Activated naive CD8-positive, alpha-beta T cell treated with anti-CD3 and anti-CD28 coated beads, Interleukin-2, amount 10 ng/mL, durations not matched to agents 7 days and 5 days (primary cell): ENCODE measurements around the gene NME4. TPM values are rescaled to one million over a fixed set of nuclear protein-coding genes. Genes with fewer than 3 reads are reported as not detected.
"Not testable (repeated sequence)": the region's sequence is repeated elsewhere in the genome, so short reads cannot be mapped to it uniquely, and the experiment has no call there.

Experiments used
- ATAC-seq: fragments of 150-1000 bp; cut with Tn5 transposase; one replicate; pipeline ENCODE4 v1.10.0; 2021; ENCODE audit warnings: low read depth, moderate library complexity
- POLR2A ChIA-PET: fragments of 350-600 bp; sonication (Branson Sonifier 250); formaldehyde crosslinking; loops from one replicate; lab custom pipeline; 2021; ENCODE audit warnings: antibody characterized with exemption; lab: Charles Lee
- DNase-seq: peaks from one replicate; pipeline ENCODE4 v3.0.0; 2021
- H3K27ac Mint-ChIP-seq: one replicate; pipeline ENCODE4 v1.8.0; 2022; ENCODE audit warnings: mild to moderate bottlenecking, mixed read lengths
- H3K27me3 Mint-ChIP-seq: one replicate; pipeline ENCODE4 v1.8.0; 2022; ENCODE audit warnings: mild to moderate bottlenecking, moderate library complexity, mixed read lengths
- H3K36me3 Mint-ChIP-seq: one replicate; pipeline ENCODE4 v1.8.0; 2021; ENCODE audit warnings: mild to moderate bottlenecking, mixed read lengths
- H3K4me1 Mint-ChIP-seq: one replicate; pipeline ENCODE4 v1.8.0; 2021; ENCODE audit warnings: mixed read lengths
- H3K4me3 Mint-ChIP-seq: one replicate; pipeline ENCODE4 v1.8.0; 2022; ENCODE audit warnings: mild to moderate bottlenecking, moderate library complexity, mixed read lengths
- H3K9me3 Mint-ChIP-seq: one replicate; pipeline ENCODE4 v1.8.0; 2021; ENCODE audit warnings: mixed read lengths
- total RNA-seq, 2 experiments: library from RNA; stranded (reverse); gene quantifications; one replicate each; pipeline ENCODE4 v1.2.3, GENCODE V29; 2021

NME4 gene
- total RNA-seq, 2 experiments from 2014 or later, result 8.2 to 8.8 TPM

- H3K36me3 Mint-ChIP-seq, result no peaks in the 10 kb centered on the region
- H3K27me3 Mint-ChIP-seq, result peaks cover 27% of the 10 kb centered on the region
- DNase-seq, result peak; percentile 36
- no peak for ATAC-seq
- peak overlapping the region; percentile 21 for H3K27ac Mint-ChIP-seq
- H3K4me1 Mint-ChIP-seq, result peaks cover 10% of the 10 kb centered on the region
- peak overlapping the region; percentile 89 for H3K4me3 Mint-ChIP-seq
- POLR2A ChIA-PET, result interaction anchor here (1.2 to 2.4 kb wide), 4 partner anchors 17 to 319 kb away, joined by 3 to 14 read pairs (median 8); partner anchors contain the start of genes PGAP6 and RAB11FIP3
- H3K9me3 Mint-ChIP-seq, result no peaks in the 10 kb centered on the region
Observed at GRCh38 chr16:400061-400591, 3.1 kb downstream of the NME4 start.

GRCh38 chr16:401468-402348, 4.7 kb downstream of the NME4 start, which contains the start of gene DECR2:
DECR2 (plus strand) TSS chr16:401885; CDS start chr16:401964, 79 bp downstream.
- DNase-seq, result peak; percentile 99
- peak; percentile 85 for ATAC-seq
- peaks cover 14% of the 10 kb centered on the region for H3K27me3 Mint-ChIP-seq
- no peaks in the 10 kb centered on the region for H3K36me3 Mint-ChIP-seq
- POLR2A ChIA-PET, result interaction anchor here (0.6 to 2.4 kb wide), 5 partner anchors 19 to 318 kb away, joined by 3 to 14 read pairs (median 7); partner anchors contain the start of genes MRPL28, PGAP6 and RAB11FIP3
- peak within 1 kb of the TSS; percentile 89 for H3K4me3 Mint-ChIP-seq
- H3K27ac Mint-ChIP-seq, result peak within 1 kb of the TSS; percentile 79
- no peaks in the 10 kb centered on the region for H3K9me3 Mint-ChIP-seq
- peaks cover 8% of the 10 kb centered on the region for H3K4me1 Mint-ChIP-seq

- no peaks in the 10 kb centered on the region for H3K36me3 Mint-ChIP-seq
- ATAC-seq (no peak), DNase-seq (no peak)
- no peak overlapping the region for H3K4me3 Mint-ChIP-seq
- POLR2A ChIA-PET, result no interaction called here
- H3K9me3 Mint-ChIP-seq, result no peaks in the 10 kb centered on the region
- no peak overlapping the region for H3K27ac Mint-ChIP-seq
- H3K27me3 Mint-ChIP-seq, result no peaks in the 10 kb centered on the region
- H3K4me1 Mint-ChIP-seq, result peaks cover 7% of the 10 kb centered on the region
Observed at GRCh38 chr16:404971-405486, 8.0 kb downstream of the NME4 start.

- DNase-seq (no peak), ATAC-seq (no peak)
- no peak overlapping the region for H3K4me3 Mint-ChIP-seq
- H3K4me1 Mint-ChIP-seq, result no peaks in the 10 kb centered on the region
- POLR2A ChIA-PET, result no interaction called here
- no peaks in the 10 kb centered on the region for H3K9me3 Mint-ChIP-seq
- H3K36me3 Mint-ChIP-seq, result no peaks in the 10 kb centered on the region
- no peaks in the 10 kb centered on the region for H3K27me3 Mint-ChIP-seq
- no peak overlapping the region for H3K27ac Mint-ChIP-seq
Observed at GRCh38 chr16:405548-406506, 8.8 kb downstream of the NME4 start.

GRCh38 chr16:407253-407652, 10.3 kb downstream of the NME4 start:
- ATAC-seq (no peak), DNase-seq (no peak)
- H3K4me3 Mint-ChIP-seq, result no peak overlapping the region
- H3K27me3 Mint-ChIP-seq, result no peaks in the 10 kb centered on the region
- H3K27ac Mint-ChIP-seq, result no peak overlapping the region
- no peaks in the 10 kb centered on the region for H3K36me3 Mint-ChIP-seq
- POLR2A ChIA-PET, result no interaction called here
- no peaks in the 10 kb centered on the region for H3K4me1 Mint-ChIP-seq
- no peaks in the 10 kb centered on the region for H3K9me3 Mint-ChIP-seq

GRCh38 chr16:410516-411178, 13.6 kb downstream of the NME4 start:
- no peaks in the 10 kb centered on the region for H3K36me3 Mint-ChIP-seq
- POLR2A ChIA-PET, result no interaction called here
- H3K4me3 Mint-ChIP-seq, result no peak overlapping the region
- DNase-seq (no peak), ATAC-seq (no peak)
- H3K27me3 Mint-ChIP-seq, result no peaks in the 10 kb centered on the region
- no peak overlapping the region for H3K27ac Mint-ChIP-seq
- H3K9me3 Mint-ChIP-seq, result no peaks in the 10 kb centered on the region
- no peaks in the 10 kb centered on the region for H3K4me1 Mint-ChIP-seq

- H3K36me3 Mint-ChIP-seq, result no peaks in the 10 kb centered on the region
- DNase-seq (no peak), ATAC-seq (no peak)
- H3K4me1 Mint-ChIP-seq, result no peaks in the 10 kb centered on the region
- H3K27me3 Mint-ChIP-seq, result no peaks in the 10 kb centered on the region
- POLR2A ChIA-PET, result no interaction called here
- no peaks in the 10 kb centered on the region for H3K9me3 Mint-ChIP-seq
- no peak overlapping the region for H3K27ac Mint-ChIP-seq
- H3K4me3 Mint-ChIP-seq, result no peak overlapping the region
Observed at GRCh38 chr16:411576-412265, 14.7 kb downstream of the NME4 start.

GRCh38 chr16:414395-415169, 17.6 kb downstream of the NME4 start:
- H3K4me1 Mint-ChIP-seq, result no peaks in the 10 kb centered on the region
- POLR2A ChIA-PET, result no interaction called here
- no peaks in the 10 kb centered on the region for H3K9me3 Mint-ChIP-seq
- no peaks in the 10 kb centered on the region for H3K27me3 Mint-ChIP-seq
- DNase-seq (no peak), ATAC-seq (no peak)
- no peaks in the 10 kb centered on the region for H3K36me3 Mint-ChIP-seq
- H3K27ac Mint-ChIP-seq, result no peak overlapping the region
- no peak overlapping the region for H3K4me3 Mint-ChIP-seq

GRCh38 chr16:415170-415498, 18.1 kb downstream of the NME4 start:
- H3K4me1 Mint-ChIP-seq, H3K27ac Mint-ChIP-seq, H3K36me3 Mint-ChIP-seq, POLR2A ChIA-PET, ATAC-seq, DNase-seq, H3K9me3 Mint-ChIP-seq, H3K4me3 Mint-ChIP-seq, H3K27me3 Mint-ChIP-seq: not testable (repeated sequence)

- ATAC-seq, H3K36me3 Mint-ChIP-seq, H3K27ac Mint-ChIP-seq, H3K4me3 Mint-ChIP-seq, POLR2A ChIA-PET, DNase-seq, H3K9me3 Mint-ChIP-seq: not testable (repeated sequence)
- Mint-ChIP-seq H3K27me3 (peaks cover 17% of the 10 kb centered on the region), H3K4me1 (peaks cover 10% of the 10 kb centered on the region)
Observed at GRCh38 chr16:422179-422578, 25.2 kb downstream of the NME4 start.

- DNase-seq (no peak), ATAC-seq (no peak)
- Mint-ChIP-seq H3K27me3 (peaks cover 17% of the 10 kb centered on the region), H3K36me3 (peaks cover 4% of the 10 kb centered on the region), H3K27ac (no peak overlapping the region), H3K9me3 (no peaks in the 10 kb centered on the region), H3K4me1 (peaks cover 19% of the 10 kb centered on the region), H3K4me3 (peak overlapping the region; percentile 75)
- POLR2A ChIA-PET, result no interaction called here
Observed at GRCh38 chr16:424033-424622, 27.1 kb downstream of the NME4 start.
